Left lobe of liver (tissue), 2 donors: ENCODE measurements around the gene FALEC. TPM values are rescaled to one million over a fixed set of nuclear protein-coding genes. Genes with fewer than 3 reads are reported as not detected.
"Not testable (repeated sequence)": the region's sequence is repeated elsewhere in the genome, so short reads cannot be mapped to it uniquely, and the experiment has no call there.

Experiments
- ATAC-seq: fragments of 200-7000 bp; cut with Tn5 transposase; one replicate; pipeline ENCODE4 v1.9.1; 2020; ENCODE audit warnings: mild to moderate bottlenecking, moderate library complexity
- DNase-seq: peaks from one replicate; pipeline ENCODE4 v3.0.0-alpha.2; 2020; ENCODE audit warnings: low spot score
- total RNA-seq: library from RNA; stranded (reverse); gene quantifications from one replicate; pipeline ENCODE4 v1.2.1, GENCODE V29; 2021
- donor health status: DM: no; HTN: no; CAD: no; lungs with moderate emphysema.
- donor health status: DM: no; HTN: yes; CAD: no.

FALEC gene
- total RNA-seq, 1 donor from 2014 or later, result 0.35 TPM

DNA sequence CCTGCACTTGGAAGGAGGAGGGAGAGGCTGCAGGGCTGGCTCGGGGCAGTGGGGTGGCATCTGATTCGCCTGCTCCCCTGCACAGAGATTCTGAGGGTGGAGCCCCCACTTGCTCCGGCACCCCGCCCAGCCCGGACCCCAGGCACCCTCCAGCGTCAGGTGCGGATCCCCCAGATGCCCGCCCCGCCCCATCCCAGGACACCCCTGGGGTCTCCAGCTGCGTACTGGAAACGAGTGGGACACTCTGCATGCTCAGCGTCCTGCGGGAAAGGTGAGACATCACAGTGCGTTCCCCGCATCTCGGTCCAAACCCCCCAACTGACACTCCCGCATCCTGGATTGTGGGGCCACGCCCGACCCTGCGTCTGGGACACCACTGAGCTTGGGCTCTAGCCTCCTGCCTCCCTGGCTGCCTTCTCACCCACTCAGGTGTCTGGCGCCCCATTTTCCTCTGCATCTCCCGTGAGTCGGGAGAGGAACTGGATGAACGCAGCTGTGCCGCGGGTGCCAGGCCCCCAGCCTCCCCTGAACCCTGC lies 41.6 kb downstream of the FALEC start:
- no peak for ATAC-seq
- DNase-seq, result no peak

- no peak for DNase-seq
- ATAC-seq, result no peak
Observed at GRCh38 chr1:150557813-150558212, 42.3 kb downstream of the FALEC start.

DNA sequence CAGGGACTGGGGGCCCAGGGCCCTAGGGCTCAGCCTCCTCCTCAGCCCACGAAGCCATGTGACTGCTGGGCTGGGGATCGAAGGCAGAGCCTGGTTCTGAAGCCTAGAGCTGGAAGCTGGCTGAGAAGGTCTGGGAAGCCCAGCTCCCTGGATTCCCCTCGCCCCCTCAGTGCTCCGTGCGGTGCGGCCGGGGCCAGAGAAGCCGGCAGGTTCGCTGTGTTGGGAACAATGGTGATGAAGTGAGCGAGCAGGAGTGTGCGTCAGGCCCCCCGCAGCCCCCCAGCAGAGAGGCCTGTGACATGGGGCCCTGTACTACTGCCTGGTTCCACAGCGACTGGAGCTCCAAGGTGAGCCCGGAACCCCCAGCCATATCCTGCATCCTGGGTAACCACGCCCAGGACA lies 42.8 kb downstream of the FALEC start:
- no peak for ATAC-seq
- DNase-seq, result no peak

GRCh38 chr1:150558761-150559655 lies 43.5 kb downstream of the FALEC start:
- peak; percentile 66 for DNase-seq
- no peak for ATAC-seq

- no peak for ATAC-seq
- no peak for DNase-seq
Observed at GRCh38 chr1:150559656-150560010, 44.1 kb downstream of the FALEC start.

DNA sequence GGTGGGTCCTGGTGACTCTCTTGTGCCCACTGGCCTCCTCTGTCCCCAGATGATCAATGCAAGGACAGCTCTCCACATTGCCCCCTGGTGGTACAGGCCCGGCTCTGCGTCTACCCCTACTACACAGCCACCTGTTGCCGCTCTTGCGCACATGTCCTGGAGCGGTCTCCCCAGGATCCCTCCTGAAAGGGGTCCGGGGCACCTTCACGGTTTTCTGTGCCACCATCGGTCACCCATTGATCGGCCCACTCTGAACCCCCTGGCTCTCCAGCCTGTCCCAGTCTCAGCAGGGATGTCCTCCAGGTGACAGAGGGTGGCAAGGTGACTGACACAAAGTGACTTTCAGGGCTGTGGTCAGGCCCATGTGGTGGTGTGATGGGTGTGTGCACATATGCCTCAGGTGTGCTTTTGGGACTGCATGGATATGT lies 44.5 kb downstream of the FALEC start:
- DNase-seq (peak; percentile 84), ATAC-seq (peak; percentile 50)

DNA sequence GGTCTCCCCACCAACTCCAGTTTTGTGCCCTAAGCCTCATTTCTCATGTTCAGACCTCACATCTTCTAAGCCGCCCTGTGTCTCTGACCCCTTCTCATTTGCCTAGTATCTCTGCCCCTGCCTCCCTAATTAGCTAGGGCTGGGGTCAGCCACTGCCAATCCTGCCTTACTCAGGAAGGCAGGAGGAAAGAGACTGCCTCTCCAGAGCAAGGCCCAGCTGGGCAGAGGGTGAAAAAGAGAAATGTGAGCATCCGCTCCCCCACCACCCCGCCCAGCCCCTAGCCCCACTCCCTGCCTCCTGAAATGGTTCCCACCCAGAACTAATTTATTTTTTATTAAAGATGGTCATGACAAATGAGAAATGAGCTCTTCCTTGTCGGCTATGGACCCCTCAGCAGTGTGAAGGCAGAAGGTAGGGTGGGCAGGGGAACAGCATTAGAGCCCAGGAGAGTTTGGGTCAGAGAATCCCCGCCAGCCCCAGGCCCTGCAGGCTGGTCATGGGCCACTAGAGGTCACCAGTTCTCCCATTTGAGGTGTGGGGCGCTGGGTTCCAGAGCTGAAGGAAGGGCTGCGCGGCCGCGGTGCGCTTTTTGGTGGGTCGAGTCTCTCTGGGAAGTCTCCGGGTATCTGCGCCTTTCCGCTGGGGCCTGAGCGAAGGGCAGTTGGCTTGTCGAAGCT lies 45.2 kb downstream of the FALEC start:
- ATAC-seq, result peak; percentile 68
- peak; percentile 87 for DNase-seq

DNA sequence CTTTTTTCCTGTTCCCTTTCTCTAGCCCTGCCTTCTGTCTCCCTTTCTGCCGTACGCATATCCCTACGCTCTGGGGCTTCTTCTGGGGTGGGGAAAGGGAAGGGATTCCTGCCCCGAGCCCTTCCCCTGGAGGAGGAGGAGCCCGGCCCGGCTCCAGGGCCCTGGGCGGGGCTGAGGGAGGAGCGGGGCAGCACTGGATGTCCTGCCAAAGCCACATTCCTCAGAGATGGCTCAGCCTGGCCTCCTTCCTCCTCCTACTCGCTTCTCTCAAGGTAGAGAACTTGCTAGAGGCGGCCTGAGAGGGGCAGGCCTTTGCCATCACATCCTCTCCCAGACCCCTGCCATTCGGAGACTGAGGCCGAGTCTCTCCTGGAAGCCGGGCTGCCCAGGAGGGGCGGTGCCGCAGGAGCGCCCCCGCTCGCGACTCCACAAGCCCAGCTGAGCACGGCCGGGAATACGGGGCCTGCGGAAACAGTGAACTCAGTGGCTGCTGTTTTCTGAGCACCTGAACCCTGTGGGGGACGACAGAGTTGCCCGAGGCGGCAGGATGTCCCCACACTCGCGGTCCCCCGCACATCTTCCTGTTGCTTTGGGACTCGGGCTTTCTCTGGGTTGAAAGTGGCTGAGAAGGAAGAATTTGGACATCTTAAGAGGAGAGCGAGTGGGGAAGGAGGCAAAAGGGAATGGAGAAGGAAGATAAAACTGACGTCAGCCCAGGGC lies 45.9 kb downstream of the FALEC start:
- peak; percentile 81 for ATAC-seq
- peak; percentile 96 for DNase-seq

DNA sequence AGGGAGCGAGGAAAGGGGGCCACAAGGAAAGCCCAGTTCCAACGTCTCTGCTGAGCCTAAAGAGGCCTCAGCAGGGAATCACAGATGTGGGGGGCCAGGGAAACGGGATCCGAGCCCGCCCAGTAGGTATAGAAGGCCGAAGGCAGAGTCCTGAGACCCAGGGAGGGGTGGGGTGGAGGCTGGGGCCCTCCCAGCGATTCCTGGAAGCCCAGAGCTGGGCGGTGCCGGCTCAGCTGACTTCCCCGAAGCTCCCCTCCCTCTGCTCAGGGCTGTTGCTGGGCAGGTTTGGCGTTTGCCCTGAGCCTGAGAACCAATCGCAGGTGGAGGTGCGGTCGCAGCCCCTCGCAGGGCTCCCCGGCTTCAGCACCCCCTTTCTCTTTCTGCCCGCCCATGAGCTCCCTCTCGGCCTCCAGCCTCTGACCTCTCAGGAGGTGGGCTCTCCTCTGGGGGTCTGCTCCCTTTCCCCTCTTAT lies 46.5 kb downstream of the FALEC start:
- ATAC-seq (peak; percentile 75), DNase-seq (peak; percentile 95)

- no peak for DNase-seq
- ATAC-seq, result no peak
Observed at GRCh38 chr1:150562446-150563339, 47.1 kb downstream of the FALEC start.

DNA sequence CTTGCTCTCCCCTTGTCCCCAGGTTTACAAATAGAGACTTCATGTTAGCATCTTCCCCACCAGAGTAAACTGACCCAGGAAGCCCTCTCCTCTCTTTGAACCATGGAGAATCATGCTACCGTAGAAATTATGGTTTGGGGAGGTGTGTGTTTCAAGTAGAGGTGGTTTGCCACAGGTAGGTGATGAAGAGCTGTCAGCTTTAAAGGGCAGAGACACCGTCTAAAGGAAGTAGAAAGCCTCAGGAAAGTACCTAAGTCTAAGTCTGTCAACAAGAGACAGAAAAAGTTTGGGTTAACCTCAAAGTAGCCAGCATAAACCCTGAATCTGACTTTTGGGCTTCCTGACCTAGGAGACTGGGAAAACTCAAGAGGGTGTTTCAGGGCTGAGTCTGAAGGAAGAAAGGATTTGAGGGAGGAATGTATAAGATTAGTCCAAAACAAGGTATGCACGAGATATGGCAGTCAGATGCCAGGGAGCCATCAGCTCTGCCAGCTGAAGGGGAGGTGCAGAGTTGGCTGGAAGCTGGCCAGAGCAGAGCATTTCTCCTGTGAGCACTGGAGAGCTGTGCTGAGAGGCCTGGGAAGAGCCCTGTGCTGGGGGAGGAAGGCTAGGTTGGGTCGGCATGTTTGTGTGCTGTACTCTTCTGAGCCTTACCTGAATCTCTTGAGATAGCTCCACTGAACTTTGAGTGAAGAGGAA lies 47.9 kb downstream of the FALEC start:
- DNase-seq (peak; percentile 65), ATAC-seq (no peak)

DNA sequence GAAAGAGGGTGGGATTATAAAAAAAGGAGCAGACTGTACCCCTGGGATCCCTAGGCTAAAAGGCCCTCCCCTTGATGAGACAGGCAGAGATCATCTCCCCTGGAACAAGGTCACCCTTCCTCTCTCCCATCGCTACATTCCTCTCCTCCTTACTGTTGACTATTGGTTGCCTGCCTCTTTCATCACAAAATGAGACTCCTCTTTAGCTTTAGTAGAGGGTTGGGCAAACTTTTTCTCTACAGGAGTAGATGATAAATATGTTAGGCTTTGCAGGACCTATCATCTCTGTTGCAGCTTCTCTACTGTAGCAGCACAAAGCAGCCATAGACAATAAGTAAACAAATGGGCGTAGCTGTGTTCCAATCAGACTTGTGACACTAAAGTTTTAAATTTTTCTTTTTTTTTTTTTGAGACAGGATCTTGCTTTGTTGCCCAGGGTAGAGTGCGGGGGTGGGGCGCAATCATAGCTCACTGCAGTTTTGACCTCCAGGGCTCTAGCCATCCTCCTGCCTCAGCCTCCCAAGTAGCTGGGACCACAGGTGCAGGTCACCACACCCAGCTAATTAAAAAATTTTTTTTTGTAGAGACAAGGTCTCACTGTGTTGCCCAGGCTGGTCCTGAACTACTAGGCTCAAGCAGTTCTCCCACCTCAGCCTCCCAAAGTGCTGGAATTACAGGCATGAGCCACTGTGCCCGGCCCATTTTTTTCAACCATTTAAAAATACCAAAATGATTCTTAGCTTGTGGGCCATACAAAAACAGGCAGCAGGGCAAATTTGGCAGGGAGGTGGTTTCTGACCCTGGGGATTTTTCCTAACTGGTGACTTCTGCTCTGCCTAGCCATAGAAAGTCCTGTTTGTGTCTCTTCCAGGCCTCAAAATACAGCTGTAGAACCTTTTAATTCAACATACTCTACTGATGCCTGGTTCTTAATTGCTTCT lies 48.8 kb downstream of the FALEC start:
- no peak for DNase-seq

GRCh38 chr1:150565240-150565991 lies 49.9 kb downstream of the FALEC start:
- not testable (repeated sequence) for ATAC-seq, DNase-seq

More for the DNA sequence above, 48.8 kb downstream of the FALEC start:
- ATAC-seq, result no peak

DNA sequence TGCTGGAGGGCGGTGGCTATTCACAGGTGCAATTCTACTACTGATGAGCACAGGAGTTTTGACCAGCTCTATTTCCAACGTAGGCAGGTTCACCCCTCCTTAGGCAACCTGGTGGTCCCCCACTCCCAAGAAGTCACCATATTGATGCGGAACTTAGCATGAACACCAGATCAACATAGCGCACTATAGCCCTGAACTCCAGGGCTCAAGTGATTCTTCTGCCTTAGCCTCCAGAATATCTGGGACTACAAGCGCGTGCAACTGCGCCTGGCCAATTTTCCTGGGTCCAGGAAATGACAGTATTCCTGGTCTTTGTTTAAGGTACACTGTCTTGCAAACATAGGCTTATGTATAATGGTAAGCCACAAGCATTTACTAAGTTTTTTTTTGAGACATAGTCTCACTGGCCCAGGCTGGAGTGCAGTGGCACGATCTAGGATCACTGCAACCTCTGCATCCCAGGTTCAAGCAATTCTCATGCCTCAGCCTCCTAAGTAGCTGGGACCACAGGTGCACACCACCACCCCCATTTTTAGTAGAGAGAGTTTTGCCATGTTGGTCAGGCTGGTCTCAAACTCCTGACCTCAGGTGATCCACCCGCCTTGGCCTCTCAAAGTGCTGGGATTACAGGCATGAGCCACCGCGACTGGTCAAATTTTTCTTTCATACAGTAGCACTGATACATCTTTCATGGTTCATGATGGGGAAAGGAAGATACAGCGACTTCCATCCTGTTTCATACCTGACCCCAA lies 51.2 kb downstream of the FALEC start:
- ATAC-seq (no peak), DNase-seq (no peak)

DNA sequence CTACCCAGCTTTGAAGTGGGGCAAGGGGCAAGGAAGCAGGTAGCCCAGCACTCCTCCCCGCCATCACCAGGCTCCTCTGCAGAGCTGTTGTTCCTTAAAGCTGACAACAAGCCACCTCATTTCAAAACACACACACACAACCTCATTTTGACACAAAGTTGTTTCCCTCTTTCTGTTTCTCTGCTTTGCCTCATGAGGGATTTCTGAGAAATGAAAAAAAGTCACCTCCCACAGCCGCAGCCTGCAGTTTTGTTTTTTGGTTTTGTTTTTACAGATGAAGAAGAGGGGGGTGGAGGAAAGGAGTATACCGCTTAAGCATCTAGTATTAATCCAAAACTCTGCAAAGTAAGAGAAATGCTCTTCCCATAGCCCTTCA lies 51.8 kb downstream of the FALEC start:
- DNase-seq (no peak), ATAC-seq (peak; percentile 1)

- DNase-seq, result peak; percentile 91
Observed at GRCh38 chr1:150567717-150568593, 52.4 kb downstream of the FALEC start.

More at GRCh38 chr1:150567717-150568593, 52.4 kb downstream of the FALEC start:
- peak; percentile 85 for ATAC-seq
